Left ventricle myocardium inferior (tissue), 1 donor: Measurements from ENCODE around the gene FAT3. TPM values are rescaled to one million over a fixed set of nuclear protein-coding genes. Genes with fewer than 3 reads are reported as not detected.

Experiments used
- DNase-seq: peaks from one replicate; pipeline ENCODE4 v3.0.0-alpha.2; 2020
- H3K27ac ChIP-seq: fragments of 200-600 bp; replicated peaks from 2 replicates; pipeline ENCODE4 v1.8.0; 2021
- H3K27me3 ChIP-seq: fragments of 200-600 bp; 2 replicates; pipeline ENCODE4 v1.8.0; 2021; ENCODE audit warnings: low read depth
- H3K36me3 ChIP-seq: fragments of 200-600 bp; 2 replicates; pipeline ENCODE4 v1.8.0; 2021
- H3K4me1 ChIP-seq: fragments of 200-600 bp; 2 replicates; pipeline ENCODE4 v1.8.0; 2021
- H3K4me3 ChIP-seq: fragments of 200-600 bp; 2 replicates; pipeline ENCODE4 v1.8.0; 2021; ENCODE audit warnings: mild to moderate bottlenecking, moderate library complexity
- H3K9me3 ChIP-seq: fragments of 200-600 bp; replicated peaks from 2 replicates; pipeline ENCODE4 v1.8.0; 2021
- intact Hi-C: fragments of 100-400 bp; cut with micrococcal nuclease; formaldehyde crosslinking; loops from one replicate; pipeline ENCODE4 v1.11.0; 2022
- long read RNA-seq: library from polyadenylated mRNA; unstranded; transcript quantifications from one replicate; pipeline ENCODE4 v2.0.0, GENCODE V29; 2021
- total RNA-seq: library from RNA; stranded (reverse); fragmentation: NEBNext Ultra II Directional; extraction: Animal tissue kit (Norgen Biotek cat#: 25700); gene quantifications from one replicate; pipeline ENCODE4 v1.2.1, GENCODE V29; 2021
- TF ChIP-seq, protein P1 (sequence below): fragments of 200-600 bp; IDR thresholded peaks from 2 replicates; pipeline ENCODE4 v1.8.0; 2021; ENCODE audit warnings: antibody characterized with exemption, mild to moderate bottlenecking, borderline replicate concordance
- donor health status: DM: no; HTN: yes; CAD: no; lungs with severe emphysema.

FAT3 gene
- total RNA-seq, result 0.33 TPM
- long read RNA-seq, partial matches to known transcripts, result 0 of 1 reads
- long read RNA-seq, other reads (novel, unspliced or antisense), result 1 of 1 reads

DNA sequence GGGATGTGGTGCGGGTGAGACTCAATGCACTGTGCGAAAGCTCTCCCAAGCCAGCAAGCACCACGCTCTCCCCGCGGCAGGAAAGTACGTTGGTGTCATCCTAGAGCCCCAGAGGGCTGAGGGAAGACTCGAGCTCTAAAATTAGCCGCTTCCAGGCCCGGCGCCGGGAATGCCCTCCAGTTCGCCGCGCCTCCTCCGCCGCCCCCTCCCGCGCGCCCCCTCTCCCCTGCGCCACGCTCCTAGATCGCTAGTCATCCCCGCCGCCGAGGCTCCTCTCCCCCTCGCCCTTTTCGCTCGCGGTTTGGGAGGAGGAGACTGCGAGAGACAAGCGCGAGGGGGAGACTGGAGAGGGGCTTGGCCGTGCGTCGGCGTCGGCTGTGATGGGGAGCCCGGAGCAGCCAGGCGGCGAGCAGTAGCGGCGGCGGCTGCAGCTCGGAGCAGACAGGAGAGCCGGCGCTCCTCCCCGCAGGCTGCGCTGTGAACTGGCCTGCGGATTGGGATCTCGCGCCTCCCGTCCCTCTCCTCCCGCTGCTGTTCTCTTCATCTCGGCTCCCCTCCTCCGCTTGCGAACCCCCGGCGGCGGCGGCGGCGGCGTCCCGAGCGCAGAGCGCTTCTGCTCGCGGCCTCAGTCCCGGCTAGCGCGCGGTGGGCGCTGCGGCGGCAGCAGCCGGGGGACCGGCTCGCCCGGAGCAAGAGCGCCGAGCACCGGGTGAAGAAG, at the start of gene FAT3:
TSS of gene FAT3 (plus strand) at position 412 of the 718 bp plus-strand sequence. CDS start 127,295 bp downstream, outside the sequence.
- no peak for DNase-seq
- H3K4me1 ChIP-seq, result peaks cover 35% of the 10 kb centered on the region
- H3K9me3 ChIP-seq, result no peaks in the 10 kb centered on the region
- TF ChIP-seq, protein P1, sequence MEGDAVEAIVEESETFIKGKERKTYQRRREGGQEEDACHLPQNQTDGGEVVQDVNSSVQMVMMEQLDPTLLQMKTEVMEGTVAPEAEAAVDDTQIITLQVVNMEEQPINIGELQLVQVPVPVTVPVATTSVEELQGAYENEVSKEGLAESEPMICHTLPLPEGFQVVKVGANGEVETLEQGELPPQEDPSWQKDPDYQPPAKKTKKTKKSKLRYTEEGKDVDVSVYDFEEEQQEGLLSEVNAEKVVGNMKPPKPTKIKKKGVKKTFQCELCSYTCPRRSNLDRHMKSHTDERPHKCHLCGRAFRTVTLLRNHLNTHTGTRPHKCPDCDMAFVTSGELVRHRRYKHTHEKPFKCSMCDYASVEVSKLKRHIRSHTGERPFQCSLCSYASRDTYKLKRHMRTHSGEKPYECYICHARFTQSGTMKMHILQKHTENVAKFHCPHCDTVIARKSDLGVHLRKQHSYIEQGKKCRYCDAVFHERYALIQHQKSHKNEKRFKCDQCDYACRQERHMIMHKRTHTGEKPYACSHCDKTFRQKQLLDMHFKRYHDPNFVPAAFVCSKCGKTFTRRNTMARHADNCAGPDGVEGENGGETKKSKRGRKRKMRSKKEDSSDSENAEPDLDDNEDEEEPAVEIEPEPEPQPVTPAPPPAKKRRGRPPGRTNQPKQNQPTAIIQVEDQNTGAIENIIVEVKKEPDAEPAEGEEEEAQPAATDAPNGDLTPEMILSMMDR, result no peak
- H3K36me3 ChIP-seq, result no peaks in the 10 kb centered on the region
- no peak within 1 kb of the TSS for H3K27ac ChIP-seq
- intact Hi-C loops, result no loop called here
- peak within 1 kb of the TSS; percentile 60 for H3K4me3 ChIP-seq
- peaks cover 99% of the 10 kb centered on the region for H3K27me3 ChIP-seq

DNA sequence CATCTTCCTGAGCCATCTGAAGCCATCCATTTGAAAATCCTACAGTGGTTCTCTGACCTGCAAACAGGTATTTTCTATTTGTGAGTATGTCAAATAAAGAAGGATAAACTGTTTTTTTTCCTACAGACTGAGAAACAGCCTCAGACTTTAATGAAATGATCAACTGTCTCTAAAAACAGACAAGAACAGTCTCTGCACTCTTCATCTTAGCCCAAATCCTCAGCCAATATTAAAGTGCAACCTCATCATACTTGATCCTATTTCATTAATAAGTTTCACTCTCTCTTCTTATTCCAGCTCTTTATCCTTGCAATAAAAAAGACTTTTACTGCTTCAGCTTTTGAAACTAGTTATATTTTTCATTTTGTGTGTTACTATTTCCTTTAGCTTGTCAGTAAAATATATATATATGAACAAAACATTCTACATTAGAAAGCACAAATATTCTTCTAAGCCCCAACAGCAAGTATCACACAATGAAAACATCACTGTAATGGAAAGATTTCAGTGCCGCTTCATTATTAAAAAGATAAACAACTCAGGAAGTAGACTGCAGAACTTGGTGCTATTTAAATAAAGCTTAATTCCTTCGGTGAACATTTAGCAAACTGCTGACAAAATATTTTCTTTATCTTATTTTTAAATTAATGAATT, 45.5 kb upstream of the FAT3 start:
- no peak for DNase-seq
- Histone ChIP-seq H3K9me3 (peaks cover 3% of the 10 kb centered on the region), H3K4me1 (no peaks in the 10 kb centered on the region), H3K36me3 (no peaks in the 10 kb centered on the region), H3K27me3 (peaks cover 6% of the 10 kb centered on the region), H3K27ac (no peak overlapping the region), H3K4me3 (no peak overlapping the region)
- intact Hi-C loops, result no loop called here
- TF ChIP-seq, protein P1, result no peak

DNA sequence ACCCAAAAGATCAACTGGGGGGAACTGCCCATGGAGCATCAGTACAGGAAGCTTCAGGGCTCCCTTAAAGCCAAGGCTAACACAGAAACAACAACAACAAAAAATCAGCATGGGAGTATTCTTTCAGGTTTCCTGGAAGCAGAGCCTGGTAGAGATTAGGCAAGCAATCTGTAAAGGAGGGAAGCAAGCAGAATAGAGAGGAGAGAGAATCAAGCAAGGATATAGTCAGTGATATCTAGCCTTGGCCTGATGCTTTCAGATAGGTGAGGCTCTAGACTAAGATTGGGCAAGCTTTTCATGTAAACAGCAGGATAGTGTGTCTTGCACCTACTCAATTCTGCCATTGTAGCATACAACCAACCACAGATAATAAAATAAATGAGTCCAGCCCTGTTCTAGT, 44.4 kb upstream of the FAT3 start:
- TF ChIP-seq, protein P1, result no peak
- Histone ChIP-seq H3K27me3 (peaks cover 6% of the 10 kb centered on the region), H3K36me3 (no peaks in the 10 kb centered on the region), H3K4me3 (no peak overlapping the region), H3K4me1 (no peaks in the 10 kb centered on the region), H3K27ac (no peak overlapping the region), H3K9me3 (no peaks in the 10 kb centered on the region)
- DNase-seq, result no peak
- intact Hi-C loops, result no loop called here

DNA sequence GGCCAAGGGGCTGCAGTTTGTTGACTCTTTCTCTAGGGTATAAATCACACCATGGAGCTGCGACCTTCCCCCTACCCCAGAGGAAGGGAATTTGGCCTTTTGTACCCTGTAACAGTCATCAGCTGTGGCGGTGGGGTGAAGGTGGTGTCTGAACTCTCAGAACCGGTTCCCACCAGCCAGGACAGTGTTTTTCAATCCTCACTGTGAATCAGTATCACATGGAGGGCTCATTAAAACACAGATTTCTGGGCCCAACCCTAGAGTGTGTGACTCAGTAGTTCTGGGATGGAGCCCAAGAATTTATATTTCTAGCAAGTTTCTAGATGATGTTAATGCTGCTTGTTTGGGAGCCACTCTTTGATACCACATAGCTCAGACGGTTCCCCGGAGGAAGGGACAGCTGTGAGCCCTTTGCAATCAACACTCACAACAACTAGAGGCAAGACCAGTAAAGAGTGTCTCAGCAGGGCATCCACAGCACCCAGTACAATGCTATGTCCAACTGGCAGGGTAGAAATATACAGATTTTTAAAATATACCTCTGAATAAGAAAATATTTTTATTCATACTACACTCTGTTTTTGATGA, 43.9 kb upstream of the FAT3 start:
- H3K4me3 ChIP-seq, result no peak overlapping the region
- no peak for DNase-seq
- H3K27me3 ChIP-seq, result peaks cover 6% of the 10 kb centered on the region
- no peaks in the 10 kb centered on the region for H3K36me3 ChIP-seq
- no peaks in the 10 kb centered on the region for H3K9me3 ChIP-seq
- no peaks in the 10 kb centered on the region for H3K4me1 ChIP-seq
- intact Hi-C loops, result no loop called here
- TF ChIP-seq, protein P1, result no peak
- no peak overlapping the region for H3K27ac ChIP-seq

DNA sequence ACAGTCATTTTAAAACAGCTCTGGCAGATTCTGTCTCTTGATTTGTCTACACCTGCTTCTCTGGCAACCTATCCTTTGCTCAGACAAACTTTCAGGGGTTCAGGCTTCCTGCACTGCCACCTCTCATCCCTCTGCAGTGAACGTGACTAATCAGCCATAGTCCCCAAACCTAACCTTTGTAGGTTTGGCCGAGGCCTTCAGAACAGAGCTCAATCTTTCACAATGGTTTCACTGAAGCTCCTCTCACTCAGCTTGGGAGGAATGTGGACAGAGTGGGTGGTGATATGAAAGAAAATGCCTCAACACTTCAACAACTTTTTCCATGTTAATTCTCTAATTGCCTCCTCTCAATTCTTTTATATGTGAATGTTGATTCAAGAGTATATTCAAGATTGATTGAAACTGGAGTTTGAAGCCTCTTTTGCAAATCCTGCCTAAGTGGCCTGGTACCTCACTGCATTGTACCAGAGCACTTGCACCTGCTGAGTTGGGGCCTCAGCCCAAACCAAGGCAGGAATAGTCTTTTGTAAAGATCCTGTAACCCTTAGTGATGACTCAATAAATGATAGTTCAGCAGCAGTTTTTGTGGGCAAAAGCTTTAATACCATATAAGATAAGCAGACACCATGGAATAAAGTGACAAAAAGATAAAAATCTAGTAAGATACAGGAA, 33.9 kb upstream of the FAT3 start:
- H3K4me3 ChIP-seq, result no peak overlapping the region
- no peak for DNase-seq
- no peaks in the 10 kb centered on the region for H3K36me3 ChIP-seq
- H3K27ac ChIP-seq, result no peak overlapping the region
- no peaks in the 10 kb centered on the region for H3K4me1 ChIP-seq
- intact Hi-C loops, result no loop called here
- no peaks in the 10 kb centered on the region for H3K27me3 ChIP-seq
- no peaks in the 10 kb centered on the region for H3K9me3 ChIP-seq
- TF ChIP-seq, protein P1, result no peak
